ENCODE results near the gene SH2D6.

DNA sequence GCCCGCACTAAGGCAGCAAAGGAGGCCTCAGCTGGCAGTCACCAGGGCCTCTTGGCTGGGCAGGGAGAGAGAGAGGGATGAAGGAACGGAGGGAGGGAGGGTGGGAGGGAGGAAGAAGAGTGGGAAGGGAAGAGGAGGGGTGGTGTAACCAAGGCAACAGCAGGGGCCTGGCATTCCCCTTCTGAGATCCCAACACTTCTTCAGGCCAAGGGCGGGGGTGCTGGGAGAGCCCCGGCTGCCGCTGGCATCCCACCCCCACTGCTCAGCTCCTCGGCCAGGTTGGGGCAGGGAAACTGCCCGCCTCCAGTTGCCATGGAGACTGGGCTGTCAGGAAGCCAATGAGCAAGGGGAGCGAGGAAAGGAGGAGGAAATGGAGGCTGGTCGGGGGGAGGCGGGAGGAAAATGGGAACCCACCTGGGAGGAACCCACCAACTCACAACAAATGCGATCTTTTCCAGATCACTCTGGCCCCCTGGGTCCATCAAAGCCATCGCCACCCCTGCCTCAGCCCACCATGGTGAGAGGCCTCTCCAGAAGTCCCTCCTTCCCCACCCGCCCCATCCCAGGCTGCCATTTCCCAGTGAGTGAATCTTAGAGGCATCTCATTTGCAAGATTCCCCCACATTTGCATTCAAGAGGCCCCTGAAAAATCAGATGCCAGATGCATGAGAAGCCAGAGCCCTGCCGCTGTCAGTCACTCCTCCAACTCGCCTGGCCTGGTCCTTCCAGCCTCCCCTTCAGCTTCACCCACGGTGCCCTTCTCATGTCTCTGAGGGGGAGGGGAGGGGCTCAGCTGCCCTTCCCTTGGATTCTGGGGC lies 12.4 kb downstream of the SH2D6 start:
- TF ChIP-seq, protein P1, sequence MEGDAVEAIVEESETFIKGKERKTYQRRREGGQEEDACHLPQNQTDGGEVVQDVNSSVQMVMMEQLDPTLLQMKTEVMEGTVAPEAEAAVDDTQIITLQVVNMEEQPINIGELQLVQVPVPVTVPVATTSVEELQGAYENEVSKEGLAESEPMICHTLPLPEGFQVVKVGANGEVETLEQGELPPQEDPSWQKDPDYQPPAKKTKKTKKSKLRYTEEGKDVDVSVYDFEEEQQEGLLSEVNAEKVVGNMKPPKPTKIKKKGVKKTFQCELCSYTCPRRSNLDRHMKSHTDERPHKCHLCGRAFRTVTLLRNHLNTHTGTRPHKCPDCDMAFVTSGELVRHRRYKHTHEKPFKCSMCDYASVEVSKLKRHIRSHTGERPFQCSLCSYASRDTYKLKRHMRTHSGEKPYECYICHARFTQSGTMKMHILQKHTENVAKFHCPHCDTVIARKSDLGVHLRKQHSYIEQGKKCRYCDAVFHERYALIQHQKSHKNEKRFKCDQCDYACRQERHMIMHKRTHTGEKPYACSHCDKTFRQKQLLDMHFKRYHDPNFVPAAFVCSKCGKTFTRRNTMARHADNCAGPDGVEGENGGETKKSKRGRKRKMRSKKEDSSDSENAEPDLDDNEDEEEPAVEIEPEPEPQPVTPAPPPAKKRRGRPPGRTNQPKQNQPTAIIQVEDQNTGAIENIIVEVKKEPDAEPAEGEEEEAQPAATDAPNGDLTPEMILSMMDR (IDR thresholded peaks at IDR 0.05): no peak
- no peak for TF ChIP-seq POLR2A (IDR thresholded peaks at IDR 0.05)
